ENCODE measurements around the gene MROH7.

The MROH7 gene

GRCh38 chr1:54651608-54652007 lies 10.0 kb downstream of the MROH7 start:
- DNase-seq (ENCODE audit: low spot score): no peak

- no peak for DNase-seq (ENCODE audit: low spot score)
These were observed 10.6 kb downstream of the MROH7 start for GRCh38 chr1:54652168-54652567.

GRCh38 chr1:54653036-54653435 lies 11.4 kb downstream of the MROH7 start:
- no peak for DNase-seq (ENCODE audit: low spot score)

- DNase-seq (ENCODE audit: low spot score): no peak
These were observed 16.8 kb downstream of the MROH7 start for GRCh38 chr1:54658164-54658913.

GRCh38 chr1:54663725-54664124 lies 22.1 kb downstream of the MROH7 start:
- no peak for DNase-seq (ENCODE audit: low spot score)

GRCh38 chr1:54664364-54664763 lies 22.8 kb downstream of the MROH7 start:
- no peak for DNase-seq (ENCODE audit: low spot score)

GRCh38 chr1:54665852-54666251 lies 24.3 kb downstream of the MROH7 start:
- DNase-seq (ENCODE audit: low spot score): no peak

GRCh38 chr1:54666333-54666732 lies 24.7 kb downstream of the MROH7 start:
- no peak for DNase-seq (ENCODE audit: low spot score)

GRCh38 chr1:54667797-54668196 lies 26.2 kb downstream of the MROH7 start:
- DNase-seq (ENCODE audit: low spot score): no peak

GRCh38 chr1:54668567-54668966 lies 27.0 kb downstream of the MROH7 start:
- no peak for DNase-seq (ENCODE audit: low spot score)

- DNase-seq (ENCODE audit: low spot score): peak; percentile 77
These were observed 30.5 kb downstream of the MROH7 start for GRCh38 chr1:54671985-54672608.

GRCh38 chr1:54678776-54679643 lies 37.4 kb downstream of the MROH7 start:
- DNase-seq (ENCODE audit: low spot score): no peak

GRCh38 chr1:54679706-54680105 lies 38.1 kb downstream of the MROH7 start:
- DNase-seq (ENCODE audit: low spot score): no peak

GRCh38 chr1:54680387-54680786 lies 38.8 kb downstream of the MROH7 start:
- no peak for DNase-seq (ENCODE audit: low spot score)

- DNase-seq (ENCODE audit: low spot score): no peak
These were observed 39.8 kb downstream of the MROH7 start for GRCh38 chr1:54681358-54681757.

- no peak for DNase-seq (ENCODE audit: low spot score)
These were observed 41.9 kb downstream of the MROH7 start for GRCh38 chr1:54683453-54683852.

- DNase-seq (ENCODE audit: low spot score): no peak
These were observed 43.8 kb downstream of the MROH7 start for GRCh38 chr1:54685335-54685905.

GRCh38 chr1:54686155-54686554 lies 44.6 kb downstream of the MROH7 start:
- no peak for DNase-seq (ENCODE audit: low spot score)

GRCh38 chr1:54694771-54695170 lies 53.2 kb downstream of the MROH7 start:
- DNase-seq (ENCODE audit: low spot score): no peak

GRCh38 chr1:54695221-54695620 lies 53.6 kb downstream of the MROH7 start:
- no peak for DNase-seq (ENCODE audit: low spot score)

- DNase-seq (ENCODE audit: low spot score): no peak
These were observed 54.2 kb downstream of the MROH7 start for GRCh38 chr1:54695764-54696163.

GRCh38 chr1:54696262-54696661 lies 54.7 kb downstream of the MROH7 start:
- DNase-seq (ENCODE audit: low spot score): no peak

GRCh38 chr1:54697896-54698295 lies 56.3 kb downstream of the MROH7 start:
- no peak for DNase-seq (ENCODE audit: low spot score)

All from activated CD4-positive, alpha-beta T cell treated with anti-CD3 and anti-CD28 coated beads, Interleukin-2, Interleukin-4, amounts not matched to agents 100 ng/mL and 50 ng/mL, durations not matched to agents 16 hours and 8 hours (primary cell).